A673 (cell line): ENCODE measurements around the gene BAK1. TPM values are rescaled to one million over a fixed set of nuclear protein-coding genes. Genes with fewer than 3 reads are reported as not detected.
"Not testable (repeated sequence)": the region's sequence is repeated elsewhere in the genome, so short reads cannot be mapped to it uniquely, and the experiment has no call there.

Experiments
- BruUV-seq: library from RNA; stranded (reverse); fragments of 400-500 nt; replicated peaks from 2 replicates; lab custom pipeline; 2021; lab: Mats Ljungman, UMichigan
- CTCF ChIA-PET: fragments of 300-600 bp; sonication (Branson Sonifier 250); formaldehyde crosslinking; loops from one replicate; lab custom pipeline; 2022; ENCODE audit warnings: antibody characterized with exemption; lab: Charles Lee
- POLR2A ChIA-PET: fragments of 300-600 bp; sonication (Branson Sonifier 250); formaldehyde crosslinking; loops from one replicate; lab custom pipeline; 2022; ENCODE audit warnings: antibody characterized with exemption; ENCODE audit not compliant: low non-redundant PET; lab: Charles Lee
- DNase-seq: peaks from one replicate; pipeline ENCODE4 v3.0.0-alpha.2; 2015; ENCODE audit warnings: low spot score
- H3K27ac ChIP-seq: fragments of 200-600 bp; sonication (generic); 2 replicates; pipeline ENCODE4 v1.5.1; 2016; ENCODE audit warnings: mixed run types, low read depth, mild to moderate bottlenecking, mixed read lengths, antibody characterized with exemption, low read length; ENCODE audit not compliant: poor library complexity, severe bottlenecking
- H3K27me3 ChIP-seq: fragments of 200-600 bp; sonication (generic); replicated peaks from 2 replicates; pipeline ENCODE4 v1.6.1; 2017; ENCODE audit warnings: mixed run types, low read depth, mild to moderate bottlenecking, mixed read lengths, antibody characterized with exemption, low read length; ENCODE audit not compliant: insufficient read depth, poor library complexity
- H3K36me3 ChIP-seq: fragments of 200-600 bp; sonication (generic); 2 replicates; pipeline ENCODE4 v1.6.1; 2016; ENCODE audit warnings: mixed run types, mild to moderate bottlenecking, mixed read lengths, antibody characterized with exemption, low read length; ENCODE audit not compliant: insufficient read depth, poor library complexity, severe bottlenecking
- H3K4me1 ChIP-seq: fragments of 200-600 bp; sonication (generic); 2 replicates; pipeline ENCODE4 v1.6.1; 2017; ENCODE audit warnings: mixed run types, mild to moderate bottlenecking, mixed read lengths, antibody characterized with exemption, low read length; ENCODE audit not compliant: insufficient read depth, poor library complexity, severe bottlenecking
- H3K4me3 ChIP-seq: fragments of 200-600 bp; sonication (generic); 2 replicates; pipeline ENCODE4 v1.5.1; 2016; ENCODE audit warnings: low read depth, mixed run types, mild to moderate bottlenecking, mixed read lengths, low read length; ENCODE audit not compliant: poor library complexity, severe bottlenecking
- H3K9me3 ChIP-seq: fragments of 200-600 bp; sonication (generic); 2 replicates; pipeline ENCODE4 v1.6.1; 2016; ENCODE audit warnings: mixed run types, low read depth, mild to moderate bottlenecking, mixed read lengths, antibody characterized with exemption, low read length; ENCODE audit not compliant: poor library complexity, severe bottlenecking
- intact Hi-C: fragments of 100-400 bp; cut with micrococcal nuclease; formaldehyde crosslinking; loops from one replicate; pipeline ENCODE4 v1.10.0; 2022; ENCODE audit not compliant: unreplicated experiment
- total RNA-seq: library from RNA; stranded (reverse); gene quantifications from 2 replicates; pipeline ENCODE4 v1.2.3, GENCODE V29; 2021

BAK1 gene
- total RNA-seq, 1 experiment from 2014 or later = 27.1 TPM

- H3K9me3 ChIP-seq, POLR2A ChIA-PET, CTCF ChIA-PET, intact Hi-C loops, H3K36me3 ChIP-seq, H3K4me3 ChIP-seq, H3K27ac ChIP-seq, H3K4me1 ChIP-seq, BruUV-seq, H3K27me3 ChIP-seq, DNase-seq: not testable (repeated sequence)
These were observed 49.5 kb downstream of the BAK1 start for GRCh38 chr6:33530617-33531016.

Other genes with a start within 250 kb of the BAK1 start
- 123 and 133 TPM in 2 replicates for gene KIFC1, start 188.5 kb downstream of the BAK1 start, total RNA-seq
- 53.5 and 56.1 TPM in 2 replicates for gene PHF1, start 169.3 kb downstream of the BAK1 start, total RNA-seq
- 221 and 223 TPM in 2 replicates for gene CUTA, start 162.2 kb downstream of the BAK1 start, total RNA-seq
- 77.6 and 78.5 TPM in 2 replicates for gene SYNGAP1, start 160.2 kb downstream of the BAK1 start, total RNA-seq
- 14.6 and 16.9 TPM in 2 replicates for gene ZBTB9, start 125.7 kb downstream of the BAK1 start, total RNA-seq
- 27.8 and 27.9 TPM in 2 replicates for gene ITPR3, start 41.0 kb upstream of the BAK1 start, total RNA-seq
- 122 and 124 TPM in 2 replicates for gene UQCC2, start 131.4 kb upstream of the BAK1 start, total RNA-seq
- not detected in 2 replicates for gene IP6K3, start 166.6 kb upstream of the BAK1 start, total RNA-seq
- 75.8 and 76.0 TPM in 2 replicates for gene LEMD2, start 208.9 kb upstream of the BAK1 start, total RNA-seq
- not detected in 2 replicates for gene MLN, start 223.7 kb upstream of the BAK1 start, total RNA-seq